ENCODE data around the gene CYB5RL.
"Not testable (repeated sequence)": the region's sequence is repeated elsewhere in the genome, so short reads cannot be mapped to it uniquely, and the experiment has no call there.

Gene CYB5RL

DNA sequence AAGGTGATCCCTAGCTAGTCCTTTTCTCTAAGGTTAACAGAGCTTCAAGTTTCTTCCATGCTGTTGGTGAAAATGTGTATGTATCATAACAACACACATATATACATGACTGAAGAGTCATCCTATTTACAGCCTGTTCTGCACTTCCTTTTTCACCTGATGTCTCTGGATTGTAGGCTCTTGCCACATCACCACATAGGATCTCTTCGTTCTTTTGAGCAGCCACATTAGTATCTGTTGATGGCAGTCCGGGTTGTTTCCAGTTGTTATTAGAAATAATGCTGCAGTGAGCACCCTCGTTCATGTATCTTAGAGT, 19.8 kb upstream of the CYB5RL start:
- DNase-seq (ENCODE audit: low read depth, low spot score), result no peak
- TF ChIP-seq, protein P1, sequence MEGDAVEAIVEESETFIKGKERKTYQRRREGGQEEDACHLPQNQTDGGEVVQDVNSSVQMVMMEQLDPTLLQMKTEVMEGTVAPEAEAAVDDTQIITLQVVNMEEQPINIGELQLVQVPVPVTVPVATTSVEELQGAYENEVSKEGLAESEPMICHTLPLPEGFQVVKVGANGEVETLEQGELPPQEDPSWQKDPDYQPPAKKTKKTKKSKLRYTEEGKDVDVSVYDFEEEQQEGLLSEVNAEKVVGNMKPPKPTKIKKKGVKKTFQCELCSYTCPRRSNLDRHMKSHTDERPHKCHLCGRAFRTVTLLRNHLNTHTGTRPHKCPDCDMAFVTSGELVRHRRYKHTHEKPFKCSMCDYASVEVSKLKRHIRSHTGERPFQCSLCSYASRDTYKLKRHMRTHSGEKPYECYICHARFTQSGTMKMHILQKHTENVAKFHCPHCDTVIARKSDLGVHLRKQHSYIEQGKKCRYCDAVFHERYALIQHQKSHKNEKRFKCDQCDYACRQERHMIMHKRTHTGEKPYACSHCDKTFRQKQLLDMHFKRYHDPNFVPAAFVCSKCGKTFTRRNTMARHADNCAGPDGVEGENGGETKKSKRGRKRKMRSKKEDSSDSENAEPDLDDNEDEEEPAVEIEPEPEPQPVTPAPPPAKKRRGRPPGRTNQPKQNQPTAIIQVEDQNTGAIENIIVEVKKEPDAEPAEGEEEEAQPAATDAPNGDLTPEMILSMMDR (IDR thresholded peaks at IDR 0.05; ENCODE audit: insufficient read depth, low read length, missing control alignments), result no peak
- H3K4me3 ChIP-seq (ENCODE audit: low read depth, low read length), result no peak overlapping the region
- ChIA-PET POLR2A (no interaction called here), CTCF (interaction anchor here (1.5 to 3.6 kb wide), 2 partner anchors 10 to 269 kb away, joined by 3 to 19 read pairs; no protein-coding TSS in a partner anchor)

DNA sequence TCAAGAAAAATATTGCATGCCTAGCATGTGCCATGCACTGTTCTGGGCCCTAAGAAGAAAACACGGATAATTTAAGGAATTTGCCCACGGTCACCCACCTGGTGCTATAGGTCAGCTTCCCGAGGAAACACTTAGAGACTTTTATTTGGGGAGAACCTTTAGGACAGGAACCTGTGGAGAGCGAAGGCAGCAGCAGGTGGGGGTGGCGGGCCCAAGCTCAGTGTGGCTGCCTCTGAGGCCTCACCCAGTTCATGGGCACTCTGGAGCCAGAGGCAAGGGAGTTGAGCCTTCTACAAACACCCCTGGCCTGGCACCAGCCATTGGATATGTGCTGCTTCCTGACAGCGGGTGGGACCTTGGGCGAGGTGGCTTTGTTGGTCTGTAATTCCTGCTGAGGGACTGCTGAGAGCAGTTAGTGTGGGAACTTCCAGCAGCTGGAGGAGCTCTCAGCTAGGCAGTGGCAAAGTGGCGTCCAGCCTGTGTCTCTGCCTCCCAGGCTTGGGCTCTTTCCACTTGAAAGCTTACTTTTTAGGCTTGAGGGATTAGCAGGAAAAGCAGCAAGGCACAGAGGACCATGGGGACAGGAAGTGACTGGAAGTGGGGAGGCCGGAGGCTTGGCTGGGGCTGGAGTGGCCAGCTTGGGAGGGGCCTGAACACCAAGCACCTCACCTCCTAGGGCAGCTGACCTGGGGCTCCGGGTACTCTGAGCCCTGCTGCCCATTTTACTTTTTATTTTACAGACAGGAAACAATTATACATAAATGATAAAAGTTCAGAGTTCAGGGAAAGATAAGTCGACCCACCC, 19.3 kb upstream of the CYB5RL start:
- H3K4me3 ChIP-seq (ENCODE audit: low read depth, low read length), result no peak overlapping the region
- POLR2A ChIA-PET, result no interaction called here

DNA sequence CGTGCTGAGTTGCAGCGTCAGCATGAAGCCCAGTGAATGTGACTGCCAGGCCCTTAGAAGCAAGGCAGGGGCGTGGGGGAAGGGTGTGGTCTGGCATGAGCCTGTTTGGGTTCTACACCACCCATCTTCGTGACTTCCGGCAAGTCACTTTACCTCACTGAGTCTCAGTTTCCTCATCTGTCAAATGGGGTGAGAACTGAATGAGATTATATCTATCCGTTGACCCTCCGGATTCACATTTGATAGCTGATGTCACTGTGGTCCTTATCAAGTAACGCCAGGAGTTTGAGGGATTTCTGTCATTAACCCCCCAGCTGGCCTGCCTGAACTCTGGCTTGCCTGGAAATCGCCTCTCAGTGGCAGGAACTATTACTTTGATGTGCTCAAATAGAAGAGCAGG, 15.7 kb upstream of the CYB5RL start:
- POLR2A ChIA-PET, result no interaction called here
- TF ChIP-seq, protein P1 (IDR thresholded peaks at IDR 0.05; ENCODE audit: insufficient read depth, low read length, missing control alignments), result no peak
- H3K4me3 ChIP-seq (ENCODE audit: low read depth, low read length), result no peak overlapping the region
- no peak for DNase-seq (ENCODE audit: low read depth, low spot score)
- CTCF ChIA-PET, result interaction anchor here (1.7 kb wide), 1 partner anchor 274 kb away, joined by 6 read pairs; no protein-coding TSS in a partner anchor

More for the DNA sequence above, 19.3 kb upstream of the CYB5RL start:
- CTCF ChIA-PET, result interaction anchor here (3.6 kb wide), 1 partner anchor 270 kb away, joined by 19 read pairs; no protein-coding TSS in a partner anchor
- DNase-seq (ENCODE audit: low read depth, low spot score), result no peak
- TF ChIP-seq, protein P1 (IDR thresholded peaks at IDR 0.05; ENCODE audit: insufficient read depth, low read length, missing control alignments), result no peak

DNA sequence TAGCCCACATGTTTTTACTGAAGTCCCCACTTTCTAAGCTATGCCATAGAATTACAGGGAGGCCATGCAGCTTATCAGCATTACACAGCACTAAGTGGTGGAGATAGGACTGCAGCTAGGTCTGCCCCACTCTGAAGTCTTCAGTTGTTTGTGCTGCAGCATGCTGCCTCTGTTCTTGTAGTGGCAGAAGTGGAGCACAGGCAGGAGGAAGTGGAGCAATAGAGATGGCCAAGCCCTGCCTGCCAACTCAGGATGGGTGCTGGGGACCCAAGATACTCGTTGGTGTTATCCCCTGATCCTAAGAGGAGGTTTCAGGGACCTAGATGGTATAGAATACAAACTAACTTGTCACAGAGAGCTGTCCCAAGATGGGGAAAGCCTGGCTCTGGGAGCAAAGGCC, 13.0 kb upstream of the CYB5RL start:
- CTCF ChIA-PET, result interaction anchor here (1.1 kb wide), 1 partner anchor 92 kb away, joined by 4 read pairs; no protein-coding TSS in a partner anchor
- no peak for DNase-seq (ENCODE audit: low read depth, low spot score)

DNA sequence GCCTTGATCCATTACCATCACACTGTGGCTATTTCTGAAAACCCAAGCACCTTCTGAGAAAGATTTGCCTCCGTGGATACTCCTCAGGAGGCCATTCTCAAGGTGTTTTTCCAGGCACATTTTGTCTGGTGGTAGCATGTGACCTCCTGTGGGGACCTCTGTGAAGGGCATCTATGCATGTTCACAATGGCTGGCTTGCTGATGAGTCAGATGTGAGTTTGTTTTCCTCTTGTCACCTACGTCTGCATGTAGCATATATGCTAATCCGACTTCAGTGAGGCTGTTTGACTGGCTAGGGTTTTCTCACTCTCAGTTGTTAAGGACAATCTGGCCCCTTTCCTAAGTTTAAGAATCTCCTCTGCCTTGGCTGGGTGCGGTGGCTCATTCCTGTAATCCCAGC, 8.1 kb upstream of the CYB5RL start:
- DNase-seq (ENCODE audit: low read depth, low spot score); CTCF ChIA-PET; POLR2A ChIA-PET; H3K4me3 ChIP-seq (ENCODE audit: low read depth, low read length): not testable (repeated sequence)

More for the DNA sequence above, 13.0 kb upstream of the CYB5RL start:
- POLR2A ChIA-PET, result no interaction called here
- no peak overlapping the region for H3K4me3 ChIP-seq (ENCODE audit: low read depth, low read length)
- TF ChIP-seq, protein P1 (IDR thresholded peaks at IDR 0.05; ENCODE audit: insufficient read depth, low read length, missing control alignments), result no peak

DNA sequence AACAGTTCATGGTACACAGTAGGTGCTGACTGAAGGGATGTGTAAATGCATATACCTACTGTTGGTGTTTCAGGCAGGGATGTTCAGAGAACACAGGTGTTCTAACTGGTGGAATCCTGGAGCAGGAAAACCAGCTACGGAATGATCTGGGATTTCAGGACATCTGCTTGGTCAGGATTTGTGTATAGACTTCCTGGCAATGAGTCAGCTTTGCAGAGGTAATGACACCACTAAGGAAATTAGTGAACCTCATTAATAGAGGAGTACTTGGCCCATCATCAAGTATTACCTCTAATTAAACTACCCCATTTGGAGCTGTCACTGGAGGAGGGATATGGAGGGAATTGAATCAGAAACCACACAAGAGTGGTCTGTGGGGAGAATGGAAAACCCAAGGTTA, 7.5 kb upstream of the CYB5RL start:
- no peak for DNase-seq (ENCODE audit: low read depth, low spot score)
- TF ChIP-seq, protein P1 (IDR thresholded peaks at IDR 0.05; ENCODE audit: insufficient read depth, low read length, missing control alignments), result no peak
- no peak overlapping the region for H3K4me3 ChIP-seq (ENCODE audit: low read depth, low read length)
- POLR2A ChIA-PET, result no interaction called here
- CTCF ChIA-PET, result no interaction called here

DNA sequence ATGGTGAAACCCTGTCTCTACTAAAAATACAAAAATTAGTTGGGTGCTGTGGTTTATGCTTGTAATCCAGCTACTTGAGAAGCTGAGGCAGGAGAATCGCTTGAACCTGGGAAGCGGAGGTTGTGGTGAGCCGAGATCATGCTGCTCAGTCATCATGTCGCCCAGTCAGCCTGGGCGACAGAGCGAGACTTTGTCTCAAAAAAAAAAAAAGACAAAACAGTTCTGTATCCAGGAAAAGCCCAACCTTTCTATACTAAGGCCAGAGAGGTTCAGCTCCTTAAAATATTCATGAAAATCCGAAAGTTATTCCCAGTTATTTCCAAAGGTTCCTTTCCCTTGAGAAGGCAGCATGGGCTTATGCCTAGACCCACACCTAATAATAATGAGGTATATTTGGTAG, 4.4 kb upstream of the CYB5RL start:
- H3K4me3 ChIP-seq (ENCODE audit: low read depth, low read length), result no peak overlapping the region
- TF ChIP-seq, protein P1 (IDR thresholded peaks at IDR 0.05; ENCODE audit: insufficient read depth, low read length, missing control alignments), result no peak
- POLR2A ChIA-PET, result no interaction called here
- CTCF ChIA-PET, result interaction anchor here (3.1 kb wide), 1 partner anchor 78 kb away, joined by 9 read pairs; no protein-coding TSS in a partner anchor
- no peak for DNase-seq (ENCODE audit: low read depth, low spot score)
